ENCODE results near the gene FOXO4. TPM values are rescaled to one million over a fixed set of nuclear protein-coding genes. Genes with fewer than 3 reads are reported as not detected.

Gene FOXO4
- total and polyA plus RNA-seq, 2 donors, result 9.4 to 29.7 TPM

- H3K36me3 ChIP-seq (ENCODE audit: insufficient read depth), result peaks cover 1% of the 10 kb centered on the region
- 83% methylated on average over 4 of the region's 4 CpGs for WGBS
Observed at GRCh38 chrX:71131510-71131909, 35.9 kb downstream of the FOXO4 start.

GRCh38 chrX:71140440-71140839, 44.8 kb downstream of the FOXO4 start:
- DNase-seq (ENCODE audit: extremely low spot score), result no peak
- Histone ChIP-seq H3K4me1 (ENCODE audit: insufficient read depth) (no peaks in the 10 kb centered on the region), H3K36me3 (ENCODE audit: insufficient read depth) (peaks cover 5% of the 10 kb centered on the region), H3K4me3 (ENCODE audit: low read depth, low read length) (no peak overlapping the region), H3K27ac (ENCODE audit: low read depth) (no peak overlapping the region)
- WGBS, result 72% methylated on average over 6 of the region's 6 CpGs

More at GRCh38 chrX:71131510-71131909, 35.9 kb downstream of the FOXO4 start:
- no peaks in the 10 kb centered on the region for H3K4me1 ChIP-seq (ENCODE audit: insufficient read depth)
- DNase-seq (ENCODE audit: extremely low spot score), result no peak
- no peak overlapping the region for H3K4me3 ChIP-seq (ENCODE audit: low read depth, low read length)
- H3K27ac ChIP-seq (ENCODE audit: low read depth), result no peak overlapping the region

- no peak for DNase-seq (ENCODE audit: extremely low spot score)
- no peak overlapping the region for H3K4me3 ChIP-seq (ENCODE audit: low read depth, low read length)
- 33% methylated on average over 6 of the region's 6 CpGs for WGBS
- H3K36me3 ChIP-seq (ENCODE audit: insufficient read depth), result peaks cover 3% of the 10 kb centered on the region
- H3K4me1 ChIP-seq (ENCODE audit: insufficient read depth), result no peaks in the 10 kb centered on the region
- no peak overlapping the region for H3K27ac ChIP-seq (ENCODE audit: low read depth)
Observed at GRCh38 chrX:71143508-71143907, 47.9 kb downstream of the FOXO4 start.

GRCh38 chrX:71144651-71145050, 49.0 kb downstream of the FOXO4 start, which contains the start of gene NLGN3:
Gene NLGN3 (plus strand): TSS chrX:71144841. CDS start chrX:71147750, 2,909 bp downstream.
- Histone ChIP-seq H3K4me1 (ENCODE audit: insufficient read depth) (no peaks in the 10 kb centered on the region), H3K4me3 (ENCODE audit: low read depth, low read length) (peak within 1 kb of the TSS; percentile 9), H3K27ac (ENCODE audit: low read depth) (no peak within 1 kb of the TSS), H3K36me3 (ENCODE audit: insufficient read depth) (peaks cover 3% of the 10 kb centered on the region)
- WGBS, result 8% methylated on average over 28 of the region's 28 CpGs
- no peak for DNase-seq (ENCODE audit: extremely low spot score)

- no peak for DNase-seq (ENCODE audit: extremely low spot score)
- H3K36me3 ChIP-seq (ENCODE audit: insufficient read depth), result no peaks in the 10 kb centered on the region
- no peak overlapping the region for H3K27ac ChIP-seq (ENCODE audit: low read depth)
- WGBS, result 87% methylated on average over 28 of the region's 28 CpGs
- no peak overlapping the region for H3K4me3 ChIP-seq (ENCODE audit: low read depth, low read length)
- no peaks in the 10 kb centered on the region for H3K4me1 ChIP-seq (ENCODE audit: insufficient read depth)
Observed at GRCh38 chrX:71147496-71148277, 52.0 kb downstream of the FOXO4 start.

GRCh38 chrX:71148278-71148663, 52.6 kb downstream of the FOXO4 start:
- Histone ChIP-seq H3K27ac (ENCODE audit: low read depth) (no peak overlapping the region), H3K36me3 (ENCODE audit: insufficient read depth) (no peaks in the 10 kb centered on the region), H3K4me3 (ENCODE audit: low read depth, low read length) (no peak overlapping the region), H3K4me1 (ENCODE audit: insufficient read depth) (no peaks in the 10 kb centered on the region)
- DNase-seq (ENCODE audit: extremely low spot score), result no peak
- 79% methylated on average over 8 of the region's 8 CpGs for WGBS

GRCh38 chrX:71151366-71151765, 55.7 kb downstream of the FOXO4 start:
- Histone ChIP-seq H3K4me3 (ENCODE audit: low read depth, low read length) (no peak overlapping the region), H3K36me3 (ENCODE audit: insufficient read depth) (no peaks in the 10 kb centered on the region), H3K27ac (ENCODE audit: low read depth) (no peak overlapping the region), H3K4me1 (ENCODE audit: insufficient read depth) (no peaks in the 10 kb centered on the region)
- DNase-seq (ENCODE audit: extremely low spot score), result no peak
- WGBS, result 69% methylated on average over 7 of the region's 7 CpGs

Small RNAs within 50 kb of the gene (small RNA-seq; reads per million reads assigned to genes)
- gene CXorf65, result not detected

Other genes with a start within 250 kb of the FOXO4 start
- gene TEX11, start 187.1 kb upstream of the FOXO4 start, total RNA-seq, result not detected
- 0.06 TPM for gene TEX11, start 187.1 kb upstream of the FOXO4 start, polyA plus RNA-seq
- 2.2 TPM for gene SLC7A3, start 164.8 kb upstream of the FOXO4 start, total RNA-seq
- 2.5 TPM for gene SLC7A3, start 164.8 kb upstream of the FOXO4 start, polyA plus RNA-seq
- 45.8 TPM for gene SNX12, start 27.5 kb upstream of the FOXO4 start, total RNA-seq
- 54.8 TPM for gene SNX12, start 27.5 kb upstream of the FOXO4 start, polyA plus RNA-seq
- not detected for gene CXorf65, start 10.9 kb downstream of the FOXO4 start, total RNA-seq
- gene CXorf65, start 10.9 kb downstream of the FOXO4 start, polyA plus RNA-seq, result not detected
- 1.2 TPM for gene IL2RG, start 15.7 kb downstream of the FOXO4 start, total RNA-seq
- gene IL2RG, start 15.7 kb downstream of the FOXO4 start, polyA plus RNA-seq, result 3.2 TPM
- 36.6 TPM for gene MED12, start 22.7 kb downstream of the FOXO4 start, total RNA-seq
- 17.7 TPM for gene MED12, start 22.7 kb downstream of the FOXO4 start, polyA plus RNA-seq
- 3.1 TPM for gene NLGN3, start 49.0 kb downstream of the FOXO4 start, total RNA-seq
- gene NLGN3, start 49.0 kb downstream of the FOXO4 start, polyA plus RNA-seq, result 1.8 TPM
- gene GJB1, start 127.4 kb downstream of the FOXO4 start, total RNA-seq, result 0.79 TPM
- gene GJB1, start 127.4 kb downstream of the FOXO4 start, polyA plus RNA-seq, result 0.34 TPM
- gene ZMYM3, start 158.3 kb downstream of the FOXO4 start, total RNA-seq, result 16.9 TPM
- gene ZMYM3, start 158.3 kb downstream of the FOXO4 start, polyA plus RNA-seq, result 15.9 TPM
- 261 TPM for gene NONO, start 187.8 kb downstream of the FOXO4 start, total RNA-seq
- gene NONO, start 187.8 kb downstream of the FOXO4 start, polyA plus RNA-seq, result 179 TPM
- 19.6 TPM for gene ITGB1BP2, start 205.9 kb downstream of the FOXO4 start, total RNA-seq
- 11.1 TPM for gene ITGB1BP2, start 205.9 kb downstream of the FOXO4 start, polyA plus RNA-seq